ENCODE results near the gene KLHDC1. TPM values are rescaled to one million over a fixed set of nuclear protein-coding genes. Genes with fewer than 3 reads are reported as not detected.

The KLHDC1 gene
- total and polyA plus RNA-seq, 12 donors = 1.9 to 9.9 (median 4.5) TPM

DNA sequence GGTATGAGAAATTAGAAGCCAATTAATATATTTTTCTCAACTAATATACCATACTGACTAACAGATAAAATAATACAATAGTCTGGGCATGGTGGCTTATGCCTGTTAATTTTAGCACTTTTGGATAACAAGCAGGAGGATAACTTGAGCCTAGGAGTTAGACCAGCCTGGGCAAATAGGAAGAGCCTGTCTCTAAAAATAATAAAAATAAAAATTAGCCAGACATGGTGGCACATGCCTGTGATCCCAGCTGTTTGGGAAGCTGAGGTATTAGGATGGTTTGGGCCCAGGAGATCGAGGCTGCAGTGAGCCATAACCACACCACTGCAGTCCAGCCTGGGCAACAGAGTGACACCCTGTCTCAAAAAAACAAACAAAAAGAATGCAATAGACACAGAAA, 99.7 kb downstream of the KLHDC1 start:
- Histone ChIP-seq H3K27me3 (no peaks in the 10 kb centered on the region), H3K4me3 (no peak overlapping the region), H3K4me1 (replicated peaks in 1 of 2) (no peaks in the 10 kb centered on the region), H3K9me3 (replicated peaks in 1 of 3) (no peaks in the 10 kb centered on the region), H3K27ac (peak overlapping the region in 1 of 5 donors; percentile 4), H3K36me3 (replicated peaks in 1 of 2) (peaks cover 0 to 80% of the 10 kb centered on the region in 2 donors)
- no peak for DNase-seq
- TF ChIP-seq, protein P1, sequence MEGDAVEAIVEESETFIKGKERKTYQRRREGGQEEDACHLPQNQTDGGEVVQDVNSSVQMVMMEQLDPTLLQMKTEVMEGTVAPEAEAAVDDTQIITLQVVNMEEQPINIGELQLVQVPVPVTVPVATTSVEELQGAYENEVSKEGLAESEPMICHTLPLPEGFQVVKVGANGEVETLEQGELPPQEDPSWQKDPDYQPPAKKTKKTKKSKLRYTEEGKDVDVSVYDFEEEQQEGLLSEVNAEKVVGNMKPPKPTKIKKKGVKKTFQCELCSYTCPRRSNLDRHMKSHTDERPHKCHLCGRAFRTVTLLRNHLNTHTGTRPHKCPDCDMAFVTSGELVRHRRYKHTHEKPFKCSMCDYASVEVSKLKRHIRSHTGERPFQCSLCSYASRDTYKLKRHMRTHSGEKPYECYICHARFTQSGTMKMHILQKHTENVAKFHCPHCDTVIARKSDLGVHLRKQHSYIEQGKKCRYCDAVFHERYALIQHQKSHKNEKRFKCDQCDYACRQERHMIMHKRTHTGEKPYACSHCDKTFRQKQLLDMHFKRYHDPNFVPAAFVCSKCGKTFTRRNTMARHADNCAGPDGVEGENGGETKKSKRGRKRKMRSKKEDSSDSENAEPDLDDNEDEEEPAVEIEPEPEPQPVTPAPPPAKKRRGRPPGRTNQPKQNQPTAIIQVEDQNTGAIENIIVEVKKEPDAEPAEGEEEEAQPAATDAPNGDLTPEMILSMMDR (IDR thresholded peaks at IDR 0.05) = no peak
- no peak for TF ChIP-seq POLR2A (IDR thresholded peaks at IDR 0.05)
- intact Hi-C loops (cut with DNase I) = no loop called here
- 0% methylated on average over 1 of the region's 1 CpG for WGBS, 4 donors

DNA sequence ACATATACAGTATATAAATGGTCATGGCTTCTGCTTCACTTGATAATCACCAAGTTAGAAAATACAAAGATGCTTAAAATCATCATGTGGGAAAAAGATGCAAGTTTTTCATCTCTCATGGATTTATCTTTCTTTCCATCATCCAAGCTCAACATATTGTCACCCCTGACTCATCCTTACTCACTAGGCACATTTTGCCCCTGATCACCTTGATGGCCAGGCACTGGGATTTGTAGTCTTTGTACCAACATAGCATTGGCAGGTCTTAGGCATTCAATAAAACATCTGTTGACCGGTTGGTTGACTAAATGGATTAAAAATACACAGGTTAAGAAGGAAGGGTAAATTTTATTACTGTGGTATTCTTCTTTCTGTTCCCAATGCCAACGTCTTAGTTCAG, 103.1 kb downstream of the KLHDC1 start:
- H3K9me3 ChIP-seq (replicated peaks in 1 of 3) = no peaks in the 10 kb centered on the region

More for the DNA sequence above, 103.1 kb downstream of the KLHDC1 start:
- H3K4me3 ChIP-seq = no peak overlapping the region
- H3K36me3 ChIP-seq (replicated peaks in 1 of 2) = peaks cover 0 to 86% of the 10 kb centered on the region in 2 donors
- DNase-seq = no peak
- no peaks in the 10 kb centered on the region for H3K27me3 ChIP-seq
- 91 to 97% (median 94%) methylated on average over 2 of the region's 2 CpGs for WGBS, 4 donors
- no peak overlapping the region for H3K27ac ChIP-seq
- intact Hi-C loops (cut with DNase I) = no loop called here
- H3K4me1 ChIP-seq (replicated peaks in 1 of 2) = no peaks in the 10 kb centered on the region
- TF ChIP-seq, protein P1 (IDR thresholded peaks at IDR 0.05) = no peak
- no peak for TF ChIP-seq POLR2A (IDR thresholded peaks at IDR 0.05)

Small RNAs within 50 kb of the gene (small RNA-seq; reads per million reads assigned to genes)
- gene RNU6ATAC30P = 0 reads per million in 2 donors

Other genes with a start within 250 kb of the KLHDC1 start
- 1,000 to 10,000 TPM; 1,022 to 6,627 (median 1,430) TPM for gene RPS29, start 106.7 kb upstream of the KLHDC1 start, total RNA-seq
- gene RPS29, start 106.7 kb upstream of the KLHDC1 start, polyA plus RNA-seq = 1,000 to 10,000 TPM in 2 of 3 donors, 100 to 1,000 TPM in 1; 922 to 1,466 (median 1,304) TPM
- 10 to 100 TPM in 5 of 9 donors, 1 to 10 TPM in 4; 7.4 to 20.9 (median 10.5) TPM for gene LRR1, start 94.2 kb upstream of the KLHDC1 start, total RNA-seq
- gene LRR1, start 94.2 kb upstream of the KLHDC1 start, polyA plus RNA-seq = 10 to 100 TPM in 1 of 3 donors, 1 to 10 TPM in 2; 4.7 to 10.3 (median 5.7) TPM
- gene RPL36AL, start 72.5 kb upstream of the KLHDC1 start, total RNA-seq = 100 to 1,000 TPM; 191 to 459 (median 277) TPM
- 100 to 1,000 TPM; 248 to 705 (median 567) TPM for gene RPL36AL, start 72.5 kb upstream of the KLHDC1 start, polyA plus RNA-seq
- 10 to 100 TPM; 35.8 to 87.8 (median 53.0) TPM for gene MGAT2, start 72.3 kb upstream of the KLHDC1 start, total RNA-seq
- 10 to 100 TPM; 10.3 to 76.1 (median 15.2) TPM for gene MGAT2, start 72.3 kb upstream of the KLHDC1 start, polyA plus RNA-seq
- gene DNAAF2, start 57.9 kb upstream of the KLHDC1 start, total RNA-seq = 10 to 100 TPM in 3 of 9 donors, 1 to 10 TPM in 6; 6.9 to 11.7 (median 9.4) TPM
- gene DNAAF2, start 57.9 kb upstream of the KLHDC1 start, polyA plus RNA-seq = 1 to 10 TPM; 4.2 to 5.4 (median 4.2) TPM
- 10 to 100 TPM in 1 of 9 donors, 1 to 10 TPM in 6, under 1 TPM in 2; 0.95 to 10.4 (median 1.5) TPM for gene POLE2, start 4.9 kb upstream of the KLHDC1 start, total RNA-seq
- gene POLE2, start 4.9 kb upstream of the KLHDC1 start, polyA plus RNA-seq = 1 to 10 TPM; 2.2 to 4.4 (median 2.6) TPM
- gene KLHDC2, start 75.0 kb downstream of the KLHDC1 start, total RNA-seq = 100 to 1,000 TPM in 1 of 9 donors, 10 to 100 TPM in 8; 54.3 to 134 (median 68.8) TPM
- 10 to 100 TPM; 43.1 to 74.2 (median 43.4) TPM for gene KLHDC2, start 75.0 kb downstream of the KLHDC1 start, polyA plus RNA-seq
- gene NEMF, start 159.7 kb downstream of the KLHDC1 start, total RNA-seq = 10 to 100 TPM; 14.8 to 94.1 (median 54.5) TPM
- gene NEMF, start 159.7 kb downstream of the KLHDC1 start, polyA plus RNA-seq = 10 to 100 TPM; 28.1 to 88.3 (median 60.7) TPM
- 10 to 100 TPM; 26.4 to 65.8 (median 49.6) TPM for gene ARF6, start 200.0 kb downstream of the KLHDC1 start, total RNA-seq
- gene ARF6, start 200.0 kb downstream of the KLHDC1 start, polyA plus RNA-seq = 10 to 100 TPM; 13.6 to 49.2 (median 17.9) TPM

Data from adrenal gland (tissue), 12 donors.